ENCODE data around the gene SPATS2. TPM values are rescaled to one million over a fixed set of nuclear protein-coding genes. Genes with fewer than 3 reads are reported as not detected.
"Not testable (repeated sequence)": the region's sequence is repeated elsewhere in the genome, so short reads cannot be mapped to it uniquely, and the experiment has no call there.

The SPATS2 gene
- total RNA-seq, 6 experiments from 2014 or later, result 33.4 to 64.4 (median 50.9) TPM

DNA sequence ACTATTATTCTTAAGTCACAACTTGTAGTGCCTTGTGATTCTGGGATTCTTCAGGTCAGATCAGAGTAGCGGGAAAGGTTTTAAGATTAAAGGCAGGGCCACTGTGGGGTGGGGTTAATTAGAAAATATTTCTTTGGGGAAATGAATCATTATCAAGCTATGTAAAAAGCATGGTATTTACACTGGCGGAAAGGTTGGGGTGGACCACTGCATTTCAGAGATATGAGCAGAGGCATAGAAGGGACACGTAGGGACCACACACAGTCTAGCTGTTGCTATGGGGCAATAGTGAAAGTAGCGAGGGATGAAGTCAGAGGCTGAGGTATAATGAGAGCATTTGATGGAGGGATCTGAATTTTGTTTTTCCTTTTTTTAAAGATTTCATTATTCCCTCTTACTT, 139.9 kb downstream of the SPATS2 start:
- Mint-ChIP-seq H3K27ac (peak overlapping the region; percentile 95), H3K27me3 (ENCODE audit: insufficient read depth) (peaks cover 2% of the 10 kb centered on the region; the same call in 1 of the 2 replicates), H3K9me3 (no peaks in the 10 kb centered on the region), H3K4me3 (peak overlapping the region; percentile 79), H3K4me1 (ENCODE audit: low read depth) (peaks cover 74% of the 10 kb centered on the region), H3K36me3 (ENCODE audit: low read depth) (peaks cover 18% of the 10 kb centered on the region)
- TF ChIP-seq, protein P1, sequence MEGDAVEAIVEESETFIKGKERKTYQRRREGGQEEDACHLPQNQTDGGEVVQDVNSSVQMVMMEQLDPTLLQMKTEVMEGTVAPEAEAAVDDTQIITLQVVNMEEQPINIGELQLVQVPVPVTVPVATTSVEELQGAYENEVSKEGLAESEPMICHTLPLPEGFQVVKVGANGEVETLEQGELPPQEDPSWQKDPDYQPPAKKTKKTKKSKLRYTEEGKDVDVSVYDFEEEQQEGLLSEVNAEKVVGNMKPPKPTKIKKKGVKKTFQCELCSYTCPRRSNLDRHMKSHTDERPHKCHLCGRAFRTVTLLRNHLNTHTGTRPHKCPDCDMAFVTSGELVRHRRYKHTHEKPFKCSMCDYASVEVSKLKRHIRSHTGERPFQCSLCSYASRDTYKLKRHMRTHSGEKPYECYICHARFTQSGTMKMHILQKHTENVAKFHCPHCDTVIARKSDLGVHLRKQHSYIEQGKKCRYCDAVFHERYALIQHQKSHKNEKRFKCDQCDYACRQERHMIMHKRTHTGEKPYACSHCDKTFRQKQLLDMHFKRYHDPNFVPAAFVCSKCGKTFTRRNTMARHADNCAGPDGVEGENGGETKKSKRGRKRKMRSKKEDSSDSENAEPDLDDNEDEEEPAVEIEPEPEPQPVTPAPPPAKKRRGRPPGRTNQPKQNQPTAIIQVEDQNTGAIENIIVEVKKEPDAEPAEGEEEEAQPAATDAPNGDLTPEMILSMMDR (IDR thresholded peaks at IDR 0.05), result no peak
- DNase-seq, result peak; percentile 95

DNA sequence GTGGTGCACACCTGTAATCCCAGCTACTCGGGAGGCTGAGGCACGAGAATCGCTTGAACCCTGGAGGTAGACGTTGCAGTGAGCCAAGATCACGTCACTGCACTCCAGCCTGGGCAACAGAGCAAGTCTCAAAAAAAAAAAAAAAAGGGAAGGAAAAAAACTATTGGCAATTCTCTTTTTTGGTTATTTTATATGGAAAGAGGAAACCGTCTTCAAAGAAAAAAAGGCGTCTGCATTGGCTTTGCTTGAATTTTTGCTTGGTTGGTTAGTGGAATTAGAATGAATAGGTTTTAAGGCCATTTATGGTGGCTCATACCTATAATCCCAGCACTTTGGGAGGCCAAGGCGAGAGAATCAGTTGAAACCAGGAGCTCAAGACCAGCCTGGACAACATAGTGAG, 142.4 kb downstream of the SPATS2 start:
- H3K4me3 Mint-ChIP-seq; H3K27me3 Mint-ChIP-seq (ENCODE audit: insufficient read depth); H3K36me3 Mint-ChIP-seq (ENCODE audit: low read depth); H3K9me3 Mint-ChIP-seq; DNase-seq; H3K27ac Mint-ChIP-seq: not testable (repeated sequence)
- peaks cover 73% of the 10 kb centered on the region for H3K4me1 Mint-ChIP-seq (ENCODE audit: low read depth)

DNA sequence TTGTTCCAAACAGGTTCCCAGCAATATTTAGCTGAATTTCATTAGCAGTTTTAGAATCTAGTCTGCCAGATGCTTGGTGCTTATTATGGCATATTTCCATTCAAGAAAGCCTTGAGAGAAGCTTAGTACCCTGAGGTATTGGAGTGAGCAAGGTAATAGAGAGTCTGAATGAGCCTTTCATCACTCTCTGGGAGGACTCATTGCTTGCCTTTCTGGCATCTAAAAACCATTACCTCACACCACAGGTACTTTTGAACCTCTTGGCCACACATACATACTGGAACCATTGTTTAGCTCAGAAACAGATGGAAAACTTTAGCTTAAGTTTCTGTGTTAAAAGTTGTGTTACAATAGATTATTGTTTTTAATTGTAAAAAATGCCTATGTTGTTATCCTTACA, 144.1 kb downstream of the SPATS2 start:
- Mint-ChIP-seq H3K36me3 (ENCODE audit: low read depth) (peaks cover 2% of the 10 kb centered on the region), H3K9me3 (no peaks in the 10 kb centered on the region), H3K4me1 (ENCODE audit: low read depth) (peaks cover 70% of the 10 kb centered on the region), H3K27me3 (ENCODE audit: insufficient read depth) (peaks cover 2% of the 10 kb centered on the region; the same call in 1 of the 2 replicates), H3K27ac (peak overlapping the region; percentile 36; the same call in 1 of the 2 replicates), H3K4me3 (no peak overlapping the region)
- DNase-seq, result no peak
- TF ChIP-seq, protein P1 (IDR thresholded peaks at IDR 0.05), result no peak

DNA sequence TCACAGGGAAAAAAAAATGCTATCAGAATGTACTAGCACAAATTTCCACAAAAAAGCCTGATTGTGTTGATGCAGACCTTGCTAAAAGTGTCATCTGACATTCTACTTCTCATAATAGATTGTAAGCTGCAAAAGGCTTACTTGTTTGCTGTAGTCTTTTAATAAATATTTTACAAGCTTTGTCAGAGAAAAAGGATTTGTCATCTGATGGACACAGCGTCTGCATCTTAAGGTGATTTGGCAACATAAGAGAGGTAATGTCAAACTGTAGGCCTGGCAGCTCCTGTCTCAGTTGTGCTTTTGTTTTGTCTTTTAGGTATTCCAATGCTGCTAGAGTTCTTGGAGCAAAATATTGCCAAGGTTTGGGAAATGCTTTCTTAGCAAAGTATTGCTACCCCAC, 145.3 kb downstream of the SPATS2 start:
- DNase-seq, result no peak
- Mint-ChIP-seq H3K4me3 (no peak overlapping the region), H3K9me3 (no peaks in the 10 kb centered on the region), H3K4me1 (ENCODE audit: low read depth) (peaks cover 64% of the 10 kb centered on the region), H3K27ac (peak overlapping the region; percentile 60), H3K27me3 (ENCODE audit: insufficient read depth) (peaks cover 2% of the 10 kb centered on the region; the same call in 1 of the 2 replicates), H3K36me3 (ENCODE audit: low read depth) (peaks cover under 1% of the 10 kb centered on the region; the same call in 1 of the 2 replicates)
- TF ChIP-seq, protein P1 (IDR thresholded peaks at IDR 0.05), result no peak

DNA sequence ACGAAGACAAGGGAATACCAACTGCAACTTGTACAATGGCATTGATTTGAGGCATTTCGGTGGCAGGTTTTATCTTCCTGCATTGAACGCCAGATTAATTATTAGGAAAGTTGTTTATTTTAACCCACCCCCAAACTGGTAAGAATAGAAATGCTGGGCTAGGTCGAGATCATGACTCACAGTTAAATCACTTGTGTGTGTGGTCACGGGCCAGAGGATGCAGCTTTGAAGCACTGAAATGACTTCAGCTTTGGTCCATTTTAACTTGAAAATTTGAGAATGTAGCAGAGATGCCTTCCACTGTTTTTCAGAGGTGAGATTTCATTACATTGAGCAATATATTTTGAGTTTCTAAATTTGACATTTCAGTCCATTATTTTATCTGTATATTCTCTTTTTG, 148.0 kb downstream of the SPATS2 start:
- TF ChIP-seq, protein P1 (IDR thresholded peaks at IDR 0.05), result no peak
- Mint-ChIP-seq H3K4me3 (peak overlapping the region; percentile 50), H3K36me3 (ENCODE audit: low read depth) (peaks cover 11% of the 10 kb centered on the region; the same call in 1 of the 2 replicates), H3K4me1 (ENCODE audit: low read depth) (peaks cover 73% of the 10 kb centered on the region), H3K27me3 (ENCODE audit: insufficient read depth) (peaks cover 5% of the 10 kb centered on the region), H3K27ac (peak overlapping the region; percentile 68), H3K9me3 (no peaks in the 10 kb centered on the region)
- peak; percentile 75 for DNase-seq

DNA sequence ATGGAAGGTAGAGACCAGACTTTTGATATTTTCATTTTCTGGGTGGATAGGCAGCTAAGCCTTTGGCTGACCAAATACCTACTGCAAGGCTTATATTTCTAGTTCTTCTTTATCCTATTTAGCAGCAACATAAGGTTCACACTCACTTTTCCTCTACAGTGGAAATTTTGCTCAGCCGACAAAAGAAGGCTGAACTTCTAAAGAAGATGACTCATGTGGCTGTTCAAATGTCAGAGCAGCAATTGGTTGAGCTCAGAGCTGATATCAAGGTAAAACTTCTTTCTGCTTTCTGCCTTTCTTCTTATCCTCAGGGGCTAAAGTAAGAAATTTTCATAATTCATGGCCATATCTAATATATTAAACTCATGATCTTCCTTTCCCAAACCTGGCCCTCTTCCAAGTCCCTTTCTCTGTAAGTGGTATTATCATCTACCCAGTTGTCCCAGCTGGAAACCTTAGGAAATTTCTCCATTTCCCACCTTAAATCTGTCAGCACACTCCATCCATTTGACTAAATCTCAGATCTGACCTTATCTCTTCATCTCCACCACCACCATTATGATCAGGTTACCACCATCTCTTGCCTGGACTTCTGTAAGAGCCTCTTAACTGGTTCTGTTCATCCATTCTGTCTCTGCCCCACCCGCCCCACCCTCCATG, 151.8 kb downstream of the SPATS2 start:
- peak; percentile 38 for DNase-seq
- peaks cover 24% of the 10 kb centered on the region; the same call in 1 of the 2 replicates for H3K36me3 Mint-ChIP-seq (ENCODE audit: low read depth)
- TF ChIP-seq, protein P1 (IDR thresholded peaks at IDR 0.05), result no peak
- H3K4me1 Mint-ChIP-seq (ENCODE audit: low read depth), result peaks cover 39% of the 10 kb centered on the region
- H3K27me3 Mint-ChIP-seq (ENCODE audit: insufficient read depth), result peaks cover 6% of the 10 kb centered on the region; the same call in 1 of the 2 replicates
- peak overlapping the region; percentile 14; the same call in 1 of the 2 replicates for H3K27ac Mint-ChIP-seq
- no peaks in the 10 kb centered on the region for H3K9me3 Mint-ChIP-seq
- H3K4me3 Mint-ChIP-seq, result no peak overlapping the region
